Measurements from ENCODE around the gene NWD2. TPM values are rescaled to one million over a fixed set of nuclear protein-coding genes. Genes with fewer than 3 reads are reported as not detected.

Gene NWD2
- total RNA-seq, 1 donor from 2014 or later: not detected

DNA sequence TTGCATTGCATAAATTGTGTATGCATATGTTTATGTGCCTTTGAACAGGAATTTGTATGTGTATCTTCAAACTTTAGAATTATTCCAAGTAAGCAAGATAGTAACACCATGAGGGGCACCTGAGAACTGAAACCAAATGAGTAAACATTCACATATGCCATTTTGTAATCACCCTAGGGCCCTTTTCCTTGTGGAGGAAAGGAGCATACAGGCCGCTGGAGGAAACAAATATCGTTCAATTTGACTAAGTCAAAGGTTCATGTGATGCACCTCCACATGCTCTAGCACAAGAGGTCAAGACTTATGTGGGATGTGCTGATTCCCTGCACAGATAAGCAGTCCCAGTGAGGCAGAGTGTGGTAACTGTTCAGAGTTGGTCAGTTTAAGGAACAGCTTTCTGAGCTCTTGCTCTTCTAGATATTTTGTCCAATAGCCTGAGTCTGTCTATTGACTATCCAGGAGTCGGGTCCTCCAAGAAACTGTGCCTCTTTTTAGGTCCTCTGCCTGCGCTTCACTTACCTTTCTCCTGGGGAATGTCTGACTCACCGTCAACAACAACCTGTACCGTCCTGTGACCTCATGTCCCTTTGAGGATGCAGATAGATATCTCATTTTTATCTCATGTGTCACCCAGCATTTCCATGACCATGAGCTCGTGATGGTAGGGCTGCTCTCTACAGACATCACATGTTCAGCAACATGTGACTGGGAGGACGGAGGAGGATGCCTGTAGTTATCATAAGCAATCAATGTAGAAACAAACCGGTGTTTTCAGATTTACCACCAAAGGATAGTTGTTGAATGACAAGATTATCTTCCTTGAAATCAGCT lies 196.9 kb downstream of the NWD2 start:
- Histone ChIP-seq H3K27ac (replicated peaks) (no peak overlapping the region), H3K36me3 (no peaks in the 10 kb centered on the region), H3K4me1 (no peaks in the 10 kb centered on the region), H3K27me3 (ENCODE audit: low read depth) (peaks cover 53% of the 10 kb centered on the region), H3K9me3 (replicated peaks) (no peaks in the 10 kb centered on the region), H3K4me3 (no peak overlapping the region)
- intact Hi-C loops (cut with micrococcal nuclease): no loop called here
- TF ChIP-seq, protein P1, sequence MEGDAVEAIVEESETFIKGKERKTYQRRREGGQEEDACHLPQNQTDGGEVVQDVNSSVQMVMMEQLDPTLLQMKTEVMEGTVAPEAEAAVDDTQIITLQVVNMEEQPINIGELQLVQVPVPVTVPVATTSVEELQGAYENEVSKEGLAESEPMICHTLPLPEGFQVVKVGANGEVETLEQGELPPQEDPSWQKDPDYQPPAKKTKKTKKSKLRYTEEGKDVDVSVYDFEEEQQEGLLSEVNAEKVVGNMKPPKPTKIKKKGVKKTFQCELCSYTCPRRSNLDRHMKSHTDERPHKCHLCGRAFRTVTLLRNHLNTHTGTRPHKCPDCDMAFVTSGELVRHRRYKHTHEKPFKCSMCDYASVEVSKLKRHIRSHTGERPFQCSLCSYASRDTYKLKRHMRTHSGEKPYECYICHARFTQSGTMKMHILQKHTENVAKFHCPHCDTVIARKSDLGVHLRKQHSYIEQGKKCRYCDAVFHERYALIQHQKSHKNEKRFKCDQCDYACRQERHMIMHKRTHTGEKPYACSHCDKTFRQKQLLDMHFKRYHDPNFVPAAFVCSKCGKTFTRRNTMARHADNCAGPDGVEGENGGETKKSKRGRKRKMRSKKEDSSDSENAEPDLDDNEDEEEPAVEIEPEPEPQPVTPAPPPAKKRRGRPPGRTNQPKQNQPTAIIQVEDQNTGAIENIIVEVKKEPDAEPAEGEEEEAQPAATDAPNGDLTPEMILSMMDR (IDR thresholded peaks at IDR 0.05; ENCODE audit: borderline replicate concordance): no peak
- DNase-seq: no peak

DNA sequence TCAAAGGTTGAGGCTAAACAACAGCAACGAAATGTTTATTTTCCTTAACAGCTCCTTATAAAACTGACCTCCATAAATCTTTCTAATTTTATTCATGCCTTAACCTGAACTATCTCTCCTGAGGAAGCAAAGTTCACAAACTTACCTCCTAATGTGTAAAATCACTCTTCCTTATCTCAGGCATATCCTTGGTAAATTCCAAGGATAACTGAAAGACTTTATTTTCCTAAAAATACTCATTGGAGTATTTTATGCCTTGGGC lies 197.4 kb downstream of the NWD2 start:
- Histone ChIP-seq H3K27ac (replicated peaks) (no peak overlapping the region), H3K4me3 (no peak overlapping the region), H3K27me3 (ENCODE audit: low read depth) (peaks cover 53% of the 10 kb centered on the region), H3K36me3 (no peaks in the 10 kb centered on the region), H3K9me3 (replicated peaks) (no peaks in the 10 kb centered on the region), H3K4me1 (no peaks in the 10 kb centered on the region)
- intact Hi-C loops (cut with micrococcal nuclease): no loop called here
- TF ChIP-seq, protein P1 (IDR thresholded peaks at IDR 0.05; ENCODE audit: borderline replicate concordance): no peak
- no peak for DNase-seq

DNA sequence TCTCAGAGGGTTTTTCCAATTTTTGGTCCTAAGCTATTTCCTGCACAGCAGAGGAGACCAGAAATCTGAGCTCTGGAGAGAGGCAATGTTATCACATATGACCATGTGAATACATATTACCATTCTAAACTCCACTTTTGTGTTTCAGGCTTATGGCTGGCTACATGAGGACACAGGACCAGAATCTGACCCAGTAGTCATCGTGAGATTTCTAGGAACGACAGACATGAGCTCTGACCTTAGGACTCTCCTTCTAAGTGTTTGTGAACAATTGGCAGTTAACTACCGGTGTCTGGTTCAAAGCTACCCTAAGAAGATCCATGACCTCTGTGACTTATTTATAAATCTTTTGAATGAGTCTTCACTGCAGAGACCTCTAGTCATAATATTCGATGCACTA lies 198.6 kb downstream of the NWD2 start:
- no peaks in the 10 kb centered on the region for H3K4me1 ChIP-seq
- intact Hi-C loops (cut with micrococcal nuclease): no loop called here
- no peaks in the 10 kb centered on the region for H3K9me3 ChIP-seq (replicated peaks)
- H3K4me3 ChIP-seq: no peak overlapping the region
- no peak overlapping the region for H3K27ac ChIP-seq (replicated peaks)
- peaks cover 55% of the 10 kb centered on the region for H3K27me3 ChIP-seq (ENCODE audit: low read depth)
- TF ChIP-seq, protein P1 (IDR thresholded peaks at IDR 0.05; ENCODE audit: borderline replicate concordance): no peak
- no peaks in the 10 kb centered on the region for H3K36me3 ChIP-seq
- no peak for DNase-seq

DNA sequence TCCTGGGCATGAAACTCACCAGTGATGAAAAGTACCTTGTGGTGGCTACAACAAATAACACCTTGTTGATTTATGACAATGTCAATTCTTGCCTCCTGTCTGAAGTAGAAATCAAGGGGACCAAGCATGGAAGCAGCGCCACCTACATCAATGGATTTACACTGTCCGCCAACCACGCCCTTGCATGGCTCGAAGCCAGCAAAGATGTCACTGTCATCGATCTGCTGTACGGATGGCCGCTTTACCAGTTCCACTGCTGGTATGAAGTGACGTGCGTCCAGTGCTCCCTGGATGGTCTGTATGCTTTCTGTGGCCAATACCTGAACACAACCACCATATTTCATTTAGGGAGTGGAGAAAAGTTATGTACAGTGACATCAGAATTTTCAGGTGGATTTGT lies 200.5 kb downstream of the NWD2 start:
- TF ChIP-seq, protein P1 (IDR thresholded peaks at IDR 0.05; ENCODE audit: borderline replicate concordance): no peak
- no peak for DNase-seq
- H3K36me3 ChIP-seq: no peaks in the 10 kb centered on the region

DNA sequence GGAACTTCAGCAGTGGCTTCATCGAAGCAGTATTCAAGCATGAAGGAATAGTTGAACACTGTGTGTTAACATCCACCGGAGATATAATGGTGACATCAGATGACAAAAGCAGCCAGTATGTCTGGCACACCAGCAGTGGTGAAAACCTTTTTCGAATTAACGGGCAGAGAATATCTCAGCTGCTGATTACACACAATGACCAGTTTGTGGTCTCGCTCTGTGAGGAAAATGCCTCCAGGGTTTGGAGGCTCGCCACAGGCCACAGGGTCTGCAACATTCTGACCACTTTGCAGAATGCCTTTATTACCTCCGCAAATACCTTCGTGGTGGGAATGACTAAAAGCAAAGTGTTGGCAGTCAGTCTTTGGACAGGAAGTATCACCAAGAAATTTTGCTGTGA lies 201.5 kb downstream of the NWD2 start:
- Histone ChIP-seq H3K4me1 (no peaks in the 10 kb centered on the region), H3K36me3 (no peaks in the 10 kb centered on the region), H3K4me3 (no peak overlapping the region), H3K9me3 (replicated peaks) (no peaks in the 10 kb centered on the region), H3K27ac (replicated peaks) (no peak overlapping the region), H3K27me3 (ENCODE audit: low read depth) (peaks cover 83% of the 10 kb centered on the region)
- no peak for DNase-seq
- TF ChIP-seq, protein P1 (IDR thresholded peaks at IDR 0.05; ENCODE audit: borderline replicate concordance): no peak
- intact Hi-C loops (cut with micrococcal nuclease): no loop called here

More for the DNA sequence above, 200.5 kb downstream of the NWD2 start:
- Histone ChIP-seq H3K27me3 (ENCODE audit: low read depth) (peaks cover 73% of the 10 kb centered on the region), H3K4me1 (no peaks in the 10 kb centered on the region), H3K27ac (replicated peaks) (no peak overlapping the region), H3K4me3 (no peak overlapping the region), H3K9me3 (replicated peaks) (no peaks in the 10 kb centered on the region)
- intact Hi-C loops (cut with micrococcal nuclease): no loop called here

Data from left ventricle myocardium inferior (tissue), 1 donor.